ENCODE data around the gene SNTA1. TPM values are rescaled to one million over a fixed set of nuclear protein-coding genes. Genes with fewer than 3 reads are reported as not detected.

The SNTA1 gene
- total and polyA plus RNA-seq, 2 experiments from 2014 or later: 3.8 to 9.3 TPM

DNA sequence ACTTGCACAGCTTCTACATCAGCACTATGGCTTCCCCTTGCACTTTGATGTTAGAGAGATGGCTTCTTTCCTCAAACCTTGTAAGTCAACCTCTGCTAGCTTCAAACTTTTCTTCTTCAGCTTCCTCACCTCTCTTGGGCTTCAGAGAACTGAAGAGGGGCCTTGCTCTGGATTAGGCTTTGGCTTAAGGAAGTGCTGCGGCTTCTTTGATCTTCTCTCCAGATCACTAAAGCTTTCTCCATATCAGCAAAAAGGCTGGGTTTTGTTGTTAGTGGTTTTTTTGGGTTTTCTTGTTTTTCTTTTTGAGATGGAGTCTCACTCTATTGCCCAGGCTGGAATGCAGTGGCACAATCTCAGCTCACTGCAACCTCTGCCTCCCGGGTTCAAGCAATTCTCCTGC lies 66.2 kb downstream of the SNTA1 start:
- no peaks in the 10 kb centered on the region for H3F3A ChIP-seq (replicated peaks; ENCODE audit: low read depth)
- no peak overlapping the region for H2AFZ ChIP-seq
- no peak overlapping the region for H3K4me3 ChIP-seq
- peaks cover 26% of the 10 kb centered on the region for H3K36me3 ChIP-seq (ENCODE audit: insufficient read depth)
- Mint-ChIP-seq H3K4me1 (no peaks in the 10 kb centered on the region), H3K27ac (no peak overlapping the region), H3K36me3 (ENCODE audit: low read depth) (peaks cover 60% of the 10 kb centered on the region), H3K27me3 (ENCODE audit: insufficient read depth, low read depth, poor library complexity) (no peaks in the 10 kb centered on the region), H3K9me3 (no peaks in the 10 kb centered on the region), H3K4me3 (no peak overlapping the region)
- no peaks in the 10 kb centered on the region for H3K4me1 ChIP-seq (ENCODE audit: insufficient read depth)
- no peaks in the 10 kb centered on the region for H3K79me2 ChIP-seq (replicated peaks; ENCODE audit: insufficient read depth)
- H4K20me1 ChIP-seq (replicated peaks; ENCODE audit: insufficient read depth): peaks cover 4% of the 10 kb centered on the region; the same call in 1 of the 2 replicates
- H3K9me2 ChIP-seq (ENCODE audit: insufficient read depth): no peaks in the 10 kb centered on the region
- no peak for DNase-seq (ENCODE audit: low spot score)
- no peaks in the 10 kb centered on the region for H3K27me3 ChIP-seq (ENCODE audit: insufficient read depth)
- ATAC-seq: no peak
- H3K27ac ChIP-seq (ENCODE audit: low read depth): no peak overlapping the region
- no peak for TF ChIP-seq EZH2 (IDR thresholded peaks at IDR 0.05; ENCODE audit: low read depth, unreplicated experiment)
- TF ChIP-seq, protein P1, sequence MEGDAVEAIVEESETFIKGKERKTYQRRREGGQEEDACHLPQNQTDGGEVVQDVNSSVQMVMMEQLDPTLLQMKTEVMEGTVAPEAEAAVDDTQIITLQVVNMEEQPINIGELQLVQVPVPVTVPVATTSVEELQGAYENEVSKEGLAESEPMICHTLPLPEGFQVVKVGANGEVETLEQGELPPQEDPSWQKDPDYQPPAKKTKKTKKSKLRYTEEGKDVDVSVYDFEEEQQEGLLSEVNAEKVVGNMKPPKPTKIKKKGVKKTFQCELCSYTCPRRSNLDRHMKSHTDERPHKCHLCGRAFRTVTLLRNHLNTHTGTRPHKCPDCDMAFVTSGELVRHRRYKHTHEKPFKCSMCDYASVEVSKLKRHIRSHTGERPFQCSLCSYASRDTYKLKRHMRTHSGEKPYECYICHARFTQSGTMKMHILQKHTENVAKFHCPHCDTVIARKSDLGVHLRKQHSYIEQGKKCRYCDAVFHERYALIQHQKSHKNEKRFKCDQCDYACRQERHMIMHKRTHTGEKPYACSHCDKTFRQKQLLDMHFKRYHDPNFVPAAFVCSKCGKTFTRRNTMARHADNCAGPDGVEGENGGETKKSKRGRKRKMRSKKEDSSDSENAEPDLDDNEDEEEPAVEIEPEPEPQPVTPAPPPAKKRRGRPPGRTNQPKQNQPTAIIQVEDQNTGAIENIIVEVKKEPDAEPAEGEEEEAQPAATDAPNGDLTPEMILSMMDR (conservative IDR thresholded peaks at IDR 0.05; ENCODE audit: low read depth in 2 of 2): no peak
- TF ChIP-seq STAT1 (IDR thresholded peaks at IDR 0.05; ENCODE audit: unreplicated experiment): no peak
- TF ChIP-seq JUNB (IDR thresholded peaks at IDR 0.05; ENCODE audit: unreplicated experiment): no peak
- TF ChIP-seq EZH2phosphoT487 (IDR thresholded peaks at IDR 0.05; ENCODE audit: unreplicated experiment): no peak
- TF ChIP-seq, protein P2, sequence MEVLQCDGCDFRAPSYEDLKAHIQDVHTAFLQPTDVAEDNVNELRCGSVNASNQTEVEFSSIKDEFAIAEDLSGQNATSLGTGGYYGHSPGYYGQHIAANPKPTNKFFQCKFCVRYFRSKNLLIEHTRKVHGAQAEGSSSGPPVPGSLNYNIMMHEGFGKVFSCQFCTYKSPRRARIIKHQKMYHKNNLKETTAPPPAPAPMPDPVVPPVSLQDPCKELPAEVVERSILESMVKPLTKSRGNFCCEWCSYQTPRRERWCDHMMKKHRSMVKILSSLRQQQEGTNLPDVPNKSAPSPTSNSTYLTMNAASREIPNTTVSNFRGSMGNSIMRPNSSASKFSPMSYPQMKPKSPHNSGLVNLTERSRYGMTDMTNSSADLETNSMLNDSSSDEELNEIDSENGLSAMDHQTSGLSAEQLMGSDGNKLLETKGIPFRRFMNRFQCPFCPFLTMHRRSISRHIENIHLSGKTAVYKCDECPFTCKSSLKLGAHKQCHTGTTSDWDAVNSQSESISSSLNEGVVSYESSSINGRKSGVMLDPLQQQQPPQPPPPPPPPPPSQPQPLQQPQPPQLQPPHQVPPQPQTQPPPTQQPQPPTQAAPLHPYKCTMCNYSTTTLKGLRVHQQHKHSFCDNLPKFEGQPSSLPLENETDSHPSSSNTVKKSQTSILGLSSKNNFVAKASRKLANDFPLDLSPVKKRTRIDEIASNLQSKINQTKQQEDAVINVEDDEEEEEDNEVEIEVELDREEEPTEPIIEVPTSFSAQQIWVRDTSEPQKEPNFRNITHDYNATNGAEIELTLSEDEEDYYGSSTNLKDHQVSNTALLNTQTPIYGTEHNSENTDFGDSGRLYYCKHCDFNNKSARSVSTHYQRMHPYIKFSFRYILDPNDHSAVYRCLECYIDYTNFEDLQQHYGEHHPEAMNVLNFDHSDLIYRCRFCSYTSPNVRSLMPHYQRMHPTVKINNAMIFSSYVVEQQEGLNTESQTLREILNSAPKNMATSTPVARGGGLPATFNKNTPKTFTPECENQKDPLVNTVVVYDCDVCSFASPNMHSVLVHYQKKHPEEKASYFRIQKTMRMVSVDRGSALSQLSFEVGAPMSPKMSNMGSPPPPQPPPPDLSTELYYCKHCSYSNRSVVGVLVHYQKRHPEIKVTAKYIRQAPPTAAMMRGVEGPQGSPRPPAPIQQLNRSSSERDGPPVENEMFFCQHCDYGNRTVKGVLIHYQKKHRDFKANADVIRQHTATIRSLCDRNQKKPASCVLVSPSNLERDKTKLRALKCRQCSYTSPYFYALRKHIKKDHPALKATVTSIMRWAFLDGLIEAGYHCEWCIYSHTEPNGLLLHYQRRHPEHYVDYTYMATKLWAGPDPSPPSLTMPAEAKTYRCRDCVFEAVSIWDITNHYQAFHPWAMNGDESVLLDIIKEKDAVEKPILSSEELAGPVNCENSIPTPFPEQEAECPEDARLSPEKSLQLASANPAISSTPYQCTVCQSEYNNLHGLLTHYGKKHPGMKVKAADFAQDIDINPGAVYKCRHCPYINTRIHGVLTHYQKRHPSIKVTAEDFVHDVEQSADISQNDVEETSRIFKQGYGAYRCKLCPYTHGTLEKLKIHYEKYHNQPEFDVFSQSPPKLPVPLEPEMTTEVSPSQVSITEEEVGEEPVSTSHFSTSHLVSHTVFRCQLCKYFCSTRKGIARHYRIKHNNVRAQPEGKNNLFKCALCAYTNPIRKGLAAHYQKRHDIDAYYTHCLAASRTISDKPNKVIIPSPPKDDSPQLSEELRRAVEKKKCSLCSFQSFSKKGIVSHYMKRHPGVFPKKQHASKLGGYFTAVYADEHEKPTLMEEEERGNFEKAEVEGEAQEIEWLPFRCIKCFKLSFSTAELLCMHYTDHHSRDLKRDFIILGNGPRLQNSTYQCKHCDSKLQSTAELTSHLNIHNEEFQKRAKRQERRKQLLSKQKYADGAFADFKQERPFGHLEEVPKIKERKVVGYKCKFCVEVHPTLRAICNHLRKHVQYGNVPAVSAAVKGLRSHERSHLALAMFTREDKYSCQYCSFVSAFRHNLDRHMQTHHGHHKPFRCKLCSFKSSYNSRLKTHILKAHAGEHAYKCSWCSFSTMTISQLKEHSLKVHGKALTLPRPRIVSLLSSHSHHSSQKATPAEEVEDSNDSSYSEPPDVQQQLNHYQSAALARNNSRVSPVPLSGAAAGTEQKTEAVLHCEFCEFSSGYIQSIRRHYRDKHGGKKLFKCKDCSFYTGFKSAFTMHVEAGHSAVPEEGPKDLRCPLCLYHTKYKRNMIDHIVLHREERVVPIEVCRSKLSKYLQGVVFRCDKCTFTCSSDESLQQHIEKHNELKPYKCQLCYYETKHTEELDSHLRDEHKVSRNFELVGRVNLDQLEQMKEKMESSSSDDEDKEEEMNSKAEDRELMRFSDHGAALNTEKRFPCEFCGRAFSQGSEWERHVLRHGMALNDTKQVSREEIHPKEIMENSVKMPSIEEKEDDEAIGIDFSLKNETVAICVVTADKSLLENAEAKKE (CRISPR knock-in tag; IDR thresholded peaks at IDR 0.05): no peak
- no peak overlapping the region for H3K4me2 ChIP-seq

All from GM23338 (cell line).